LoVo (cell line): ENCODE measurements around the gene ZC2HC1B.

Experiments used
- DNase-seq: peaks from one replicate; pipeline ENCODE4 v3.0.0-alpha.2; 2016; ENCODE audit warnings: low spot score

ZC2HC1B gene

DNA sequence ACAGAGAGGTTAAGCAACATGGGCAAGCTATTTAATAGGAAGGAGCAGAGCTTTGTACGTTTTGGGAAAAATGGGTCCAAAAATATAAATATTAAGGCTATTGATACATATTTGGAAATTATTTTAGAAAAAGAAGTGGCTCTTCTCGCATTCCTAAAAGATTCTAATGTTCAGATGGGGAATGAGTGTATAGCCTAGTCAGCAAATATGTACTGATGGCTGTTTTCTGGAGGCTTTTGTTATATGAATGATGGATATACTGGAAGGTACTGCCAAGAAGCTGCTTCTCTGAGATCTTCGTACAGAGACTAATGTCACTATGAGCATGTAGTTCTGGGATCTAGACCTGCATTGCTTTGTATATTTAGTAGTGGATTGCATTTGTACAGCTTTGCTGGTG lies 72.1 kb downstream of the ZC2HC1B start:
- DNase-seq, result no peak

- DNase-seq, result no peak
Measured at GRCh38 chr6:143936778-143937667, 72.7 kb downstream of the ZC2HC1B start.

GRCh38 chr6:143937668-143937970 lies 73.3 kb downstream of the ZC2HC1B start:
- no peak for DNase-seq

DNA sequence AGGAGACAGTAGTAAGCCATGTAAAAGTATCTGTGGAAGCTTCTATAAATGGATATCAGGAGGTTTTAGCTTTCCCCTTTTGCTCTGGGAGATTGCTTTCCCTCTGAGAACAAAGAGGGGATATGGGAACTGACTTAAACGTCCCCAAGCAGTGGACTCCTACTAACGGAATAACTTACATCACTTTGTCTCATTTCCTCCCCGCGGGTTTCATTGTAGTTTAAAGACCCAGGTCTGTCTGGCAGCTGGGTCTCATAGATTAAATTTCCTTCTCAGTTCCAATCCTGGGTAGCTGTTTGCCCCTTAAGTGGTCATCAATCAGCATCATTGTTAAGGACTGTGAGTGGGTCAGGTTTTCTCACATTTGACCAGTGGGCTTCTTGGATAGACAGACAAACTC lies 75.1 kb downstream of the ZC2HC1B start:
- no peak for DNase-seq

GRCh38 chr6:143940011-143940597 lies 75.8 kb downstream of the ZC2HC1B start:
- peak; percentile 57 for DNase-seq

DNA sequence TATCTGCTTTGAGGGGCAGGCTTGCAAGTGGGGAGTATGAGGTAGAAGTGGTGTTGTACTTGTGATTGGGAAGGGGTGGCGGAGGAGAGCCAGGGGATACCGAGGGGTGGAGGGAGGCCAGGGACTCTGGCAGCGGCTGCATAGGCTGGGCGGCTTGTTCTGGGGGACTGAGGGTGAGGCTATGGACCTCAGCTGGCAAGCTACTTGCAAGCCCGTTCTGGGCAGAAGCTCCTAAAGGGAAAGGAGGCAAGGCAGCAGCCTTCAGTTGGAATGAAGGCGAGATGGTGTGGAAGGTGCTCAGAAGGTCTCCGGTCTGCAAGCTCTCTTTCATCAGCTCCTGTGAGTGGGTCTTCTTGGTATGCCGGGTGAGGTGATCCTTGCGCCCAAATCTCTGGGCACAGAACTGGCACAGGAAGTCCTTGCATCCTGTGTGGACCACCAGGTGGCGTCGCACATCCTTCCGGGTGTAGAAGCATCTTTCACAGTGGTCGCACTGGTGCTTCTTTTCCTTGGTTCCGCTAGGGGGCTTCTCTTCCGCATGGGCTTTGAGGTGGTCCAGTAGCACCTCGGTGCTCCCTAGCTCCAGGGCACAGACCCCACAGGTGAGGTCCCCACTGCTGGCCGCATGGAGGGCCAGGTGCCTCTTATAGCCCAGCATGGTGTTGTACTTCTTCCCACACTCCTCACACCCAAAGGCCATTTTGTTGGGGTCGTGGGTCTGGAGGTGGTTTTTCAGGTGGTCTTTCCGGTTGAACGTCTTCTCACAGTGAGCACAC lies 77.8 kb downstream of the ZC2HC1B start:
- peak; percentile 42 for DNase-seq

- no peak for DNase-seq
Measured at GRCh38 chr6:143948208-143948607, 83.9 kb downstream of the ZC2HC1B start.

- no peak for DNase-seq
Measured at GRCh38 chr6:143949535-143949934, 85.3 kb downstream of the ZC2HC1B start.

DNA sequence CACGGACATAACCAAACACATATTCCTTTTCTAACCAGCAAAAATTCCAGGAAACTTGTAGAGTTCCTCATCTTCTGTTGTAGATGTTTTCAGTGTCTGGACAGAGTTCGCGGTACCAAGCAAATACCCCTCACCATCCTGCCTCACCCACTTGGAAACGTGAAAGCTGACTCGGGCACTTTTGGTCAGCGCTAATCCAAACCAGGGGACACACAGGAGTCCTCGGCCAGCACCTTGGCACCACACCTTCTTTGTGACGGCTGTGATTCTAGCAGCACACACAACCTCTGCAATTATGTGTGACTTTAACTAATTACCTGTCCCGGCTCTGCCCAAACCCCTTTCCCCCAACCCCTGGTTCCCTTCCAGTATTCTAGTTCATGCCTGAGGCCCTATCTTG lies 85.7 kb downstream of the ZC2HC1B start:
- no peak for DNase-seq

DNA sequence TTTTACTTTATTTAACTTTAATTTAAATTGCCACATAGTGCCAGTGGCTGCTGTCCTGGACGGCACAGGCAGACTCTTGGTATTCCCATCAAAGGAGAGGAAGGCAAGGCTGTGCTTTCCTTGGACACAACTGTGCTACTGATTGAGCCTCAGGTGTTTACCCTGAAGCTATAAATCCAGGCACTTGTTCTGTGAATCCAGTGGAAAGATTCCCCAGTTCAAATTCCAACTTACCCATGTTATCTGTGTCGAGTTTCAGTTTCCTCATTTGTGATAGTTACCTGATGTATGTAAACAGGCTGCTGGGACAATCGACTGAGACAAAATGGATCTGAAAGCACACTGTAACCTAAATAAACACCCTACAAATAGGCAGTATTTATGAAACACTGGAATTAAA lies 86.6 kb downstream of the ZC2HC1B start:
- no peak for DNase-seq

- DNase-seq, result no peak
Measured at GRCh38 chr6:143952060-143952778, 87.9 kb downstream of the ZC2HC1B start.

GRCh38 chr6:143952947-143953701 lies 88.8 kb downstream of the ZC2HC1B start:
- DNase-seq, result no peak

GRCh38 chr6:143953922-143954321 lies 89.6 kb downstream of the ZC2HC1B start:
- no peak for DNase-seq

GRCh38 chr6:143955971-143956370 lies 91.7 kb downstream of the ZC2HC1B start:
- DNase-seq, result no peak

DNA sequence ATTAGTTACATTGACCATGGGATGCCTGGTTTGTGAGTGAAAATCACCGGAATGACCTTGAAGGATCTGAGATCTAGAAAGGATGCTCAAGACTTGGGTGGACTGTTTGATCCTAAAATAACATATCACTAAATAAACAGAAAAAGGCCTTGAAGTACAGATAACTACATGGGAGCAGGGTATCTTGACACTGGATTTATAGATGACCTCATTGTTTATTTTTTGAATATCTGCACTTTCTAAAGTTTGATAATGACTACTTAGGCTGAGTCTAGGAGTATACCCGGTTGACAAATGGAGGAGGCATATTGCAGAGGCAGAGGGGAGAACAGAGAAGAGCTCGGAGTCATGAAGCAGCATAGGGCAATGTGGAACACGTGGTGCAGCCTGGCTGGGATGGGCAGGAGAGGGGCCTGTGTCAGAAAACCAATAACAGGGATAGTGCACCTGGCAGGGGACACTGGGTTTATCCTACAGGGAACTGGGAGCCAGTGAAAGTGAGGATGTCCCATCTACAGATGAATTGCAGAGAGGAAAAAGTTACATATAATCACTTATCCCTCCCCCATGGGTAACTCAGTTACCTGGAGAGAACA lies 93.5 kb downstream of the ZC2HC1B start:
- no peak for DNase-seq

- DNase-seq, result no peak
Measured at GRCh38 chr6:143958839-143959399, 94.6 kb downstream of the ZC2HC1B start.

DNA sequence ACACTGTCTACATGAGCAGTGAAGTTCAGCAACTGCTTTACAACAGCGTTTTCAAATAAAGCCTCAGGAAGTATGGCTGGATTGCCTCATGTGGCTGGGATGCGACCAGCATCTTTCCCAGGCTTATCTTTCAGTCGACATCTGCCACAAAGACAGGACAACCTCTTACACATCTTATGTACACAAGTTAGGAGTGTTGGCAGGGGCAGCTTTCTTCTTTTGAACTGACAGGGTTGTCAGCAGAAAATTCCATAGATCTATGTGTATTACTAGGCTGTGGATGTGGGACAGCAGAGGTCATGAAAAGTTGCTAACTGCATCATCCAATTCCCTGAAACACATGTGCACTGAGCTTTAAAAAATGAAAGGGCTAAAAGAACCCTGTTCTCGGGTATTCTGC lies 95.7 kb downstream of the ZC2HC1B start:
- DNase-seq, result no peak

DNA sequence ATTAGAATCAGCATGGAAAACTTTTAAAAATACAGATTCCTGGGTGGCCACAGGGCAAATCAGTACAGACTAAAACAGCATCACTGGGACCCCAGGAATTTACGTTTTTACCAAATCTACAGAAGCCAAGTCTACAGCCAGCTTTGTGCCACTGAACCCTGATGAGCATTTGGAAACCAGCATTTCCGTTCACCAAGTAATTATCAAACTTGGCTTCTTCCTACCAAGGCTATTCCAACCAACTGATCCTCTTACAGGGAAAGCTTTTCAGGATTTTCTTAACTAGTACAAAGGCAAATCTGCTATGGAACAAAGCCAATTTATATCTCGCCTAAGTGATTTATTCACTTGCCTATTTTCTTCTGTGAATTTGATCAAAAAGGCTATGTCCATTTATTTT lies 96.8 kb downstream of the ZC2HC1B start:
- DNase-seq, result no peak

- no peak for DNase-seq
Measured at GRCh38 chr6:143961886-143962878, 97.9 kb downstream of the ZC2HC1B start.
